HL-60 (cell line): ENCODE measurements around the gene POLR1A.

Experiments used
- CTCF ChIP-seq: IDR thresholded peaks from one replicate; pipeline ENCODE4 v1.5.1; 2011; ENCODE audit warnings: low read length, control low read depth, inconsistent platforms; ENCODE audit not compliant: insufficient read depth
- GABPA ChIP-seq: IDR thresholded peaks from 2 replicates; pipeline ENCODE4 v1.6.1; 2012; ENCODE audit warnings: low read depth
- POLR2AphosphoS5 ChIP-seq: IDR thresholded peaks from 2 replicates; pipeline ENCODE4 v1.6.1; 2012; ENCODE audit warnings: low read depth
- REST ChIP-seq: IDR thresholded peaks from 2 replicates; pipeline ENCODE4 v1.6.1; 2012; ENCODE audit warnings: low read depth; ENCODE audit not compliant: insufficient replicate concordance
- SPI1 ChIP-seq: IDR thresholded peaks from 2 replicates; pipeline ENCODE4 v1.6.1; 2012; ENCODE audit warnings: low read depth, mild to moderate bottlenecking, borderline replicate concordance

- no peak for TF ChIP-seq CTCF
- TF ChIP-seq REST, result no peak
- no peak for TF ChIP-seq POLR2AphosphoS5
- TF ChIP-seq SPI1, result no peak
- TF ChIP-seq GABPA, result no peak
Measured at GRCh38 chr2:86052676-86053075, 53.0 kb downstream of the POLR1A start.
